Heart left ventricle (tissue), 16 donors: Measurements from ENCODE around the gene SCCPDH. TPM values are rescaled to one million over a fixed set of nuclear protein-coding genes. Genes with fewer than 3 reads are reported as not detected.

ENCODE experiments used
- ATAC-seq, 4 donors: fragments of 200-7000 bp; cut with Tn5 transposase; one replicate each; pipeline ENCODE4 v1.9.1; 2020 to 2022; ENCODE audit warnings: moderate library complexity in 4 of 4, mild to moderate bottlenecking in 3 of 4, moderate number of reproducible peaks in 1 of 4
- DNase-seq, 5 donors: peaks; one replicate each; pipeline ENCODE4 v3.0.0-alpha.2; 2020
- H3K27ac ChIP-seq, 12 donors: fragments of 200-600 bp; sonication (generic) in 4 of 12; one replicate each; pipeline versions ENCODE4 v1.5.0 to v1.8.0; 2016 to 2022; ENCODE audit warnings: mild to moderate bottlenecking in 2 of 12
- H3K27me3 ChIP-seq, 9 donors: fragments of 200-600 bp; sonication (generic) in 2 of 9; one replicate each; pipeline versions ENCODE4 v1.5.1 to v1.8.0; 2016 to 2022; ENCODE audit warnings: mild to moderate bottlenecking in 3 of 9
- H3K36me3 ChIP-seq, 9 donors: fragments of 200-600 bp; sonication (generic) in 2 of 9; one replicate each; pipeline versions ENCODE4 v1.5.0 to v1.8.0; 2018 to 2022; ENCODE audit warnings: mild to moderate bottlenecking in 2 of 9
- H3K4me1 ChIP-seq, 12 donors: fragments of 200-600 bp; sonication (generic) in 4 of 12; one replicate each; pipeline versions ENCODE4 v1.5.0 to v1.8.0; 2016 to 2022; ENCODE audit warnings: mild to moderate bottlenecking in 3 of 12
- H3K4me3 ChIP-seq, 12 donors: fragments of 200-600 bp; sonication (generic) in 4 of 12; one replicate each; pipeline versions ENCODE4 v1.5.0 to v1.8.0; 2017 to 2022; ENCODE audit warnings: mild to moderate bottlenecking in 9 of 12, moderate library complexity in 4 of 12
- H3K9me3 ChIP-seq, 12 donors: fragments of 200-600 bp; sonication (generic) in 4 of 12; one replicate each; pipeline versions ENCODE4 v1.5.0 to v1.8.0; 2016 to 2022; ENCODE audit warnings: mild to moderate bottlenecking in 1 of 12
- POLR2A ChIP-seq, 2 donors: fragments of 450-650 bp; IDR thresholded peaks; one replicate each; pipeline ENCODE4 v1.6.1; 2017; ENCODE audit warnings: antibody characterized with exemption in 2 of 2, mild to moderate bottlenecking in 2 of 2, moderate library complexity in 2 of 2
- WGBS, 4 donors: extraction: QIAGEN DNeasy Blood & Tissue Kit in 2 of 4; methylation state at CpG; one replicate each; pipeline versions ENCODE4 v1.1.5 to v1.1.7; 2013 to 2018; 5-methylcytosine and 5-hydroxymethylcytosine counted together
- intact Hi-C, 10 donors: fragments of 100-400 bp; cut with DNase I; formaldehyde crosslinking; loops; one replicate each; pipeline versions ENCODE4 v1.11.1 to v1.14.2; 2022
- polyA plus RNA-seq, 2 donors: library from polyadenylated mRNA; stranded (reverse); fragments of 200-250 nt; gene quantifications; one replicate each; pipeline ENCODE4 v1.2.3, GENCODE V29; 2013
- total RNA-seq, 9 donors: library from RNA; depleted of rRNA in 2 of 9; stranded (reverse); fragments of >200 nt in 2 of 9; fragmentation: NEBNext Ultra II Directional in 3 of 9; extraction: Animal tissue kit (Norgen Biotek cat#: 25700) in 3 of 9; gene quantifications; one replicate each; pipeline versions ENCODE4 v1.1.0 to v1.2.4, GENCODE V29; 2016 to 2023
- TF ChIP-seq, protein P1 (sequence below), 12 donors: fragments of 200-600 bp; sonication (generic) in 4 of 12; IDR thresholded peaks; one replicate each; pipeline versions ENCODE4 v1.5.0 to v1.8.0; 2018 to 2022; ENCODE audit warnings: antibody characterized with exemption in 12 of 12, mild to moderate bottlenecking in 5 of 12
- donor health status: ischemic (EF 13 %, LVEDD 7.1; RV severe dilation, severe dysfunction).
- donor health status: healthy with polysubstance abuse.
- donor health status: DM: no; HTN: yes; CAD: no.
- donor health status: DM: no; HTN: no; CAD: no.
- donor health status: ischemic (EF 25% LVEDD 6.9; RV normal size, moderate dysfunction).
- donor health status: ischemic (EF 25% LVEDD 5.7; RV mildly dilated, moderate dysfunction).
- donor health status: healthy.
- donor health status: DM: yes; HTN: yes; CAD: no.
- donor health status: ischemic (EF 35%, LVEDD 5.7; RV mildly dilated, moderate dysfunction).
- donor health status: nonischemic (EF 11% LVEDD 7.7; RV severe dilation, severe dysfunction).
- donor health status: DM: yes; HTN: yes; CAD: no.
- donor health status: PGD.
- donor health status: ischemic (EF 29% LVEDD 5.4; RV normal size, mild dysfunction).
- donor health status: nonischemic (EF 23%, LVEDD 6.1; RV moderate dilation, normal function).

Gene SCCPDH
- total and polyA plus RNA-seq, 11 donors = 13.8 to 36.4 (median 31.0) TPM

- Histone ChIP-seq H3K27me3 (no peaks in the 10 kb centered on the region), H3K27ac (peak overlapping the region in 7 of 12 donors; percentile 23 to 70 (median 44)), H3K9me3 (no peaks in the 10 kb centered on the region), H3K4me1 (peaks cover 0 to 8% (median 0%) of the 10 kb centered on the region in 12 donors), H3K4me3 (no peak overlapping the region), H3K36me3 (peaks cover 0 to 83% (median 65%) of the 10 kb centered on the region in 9 donors)
- TF ChIP-seq, protein P1, sequence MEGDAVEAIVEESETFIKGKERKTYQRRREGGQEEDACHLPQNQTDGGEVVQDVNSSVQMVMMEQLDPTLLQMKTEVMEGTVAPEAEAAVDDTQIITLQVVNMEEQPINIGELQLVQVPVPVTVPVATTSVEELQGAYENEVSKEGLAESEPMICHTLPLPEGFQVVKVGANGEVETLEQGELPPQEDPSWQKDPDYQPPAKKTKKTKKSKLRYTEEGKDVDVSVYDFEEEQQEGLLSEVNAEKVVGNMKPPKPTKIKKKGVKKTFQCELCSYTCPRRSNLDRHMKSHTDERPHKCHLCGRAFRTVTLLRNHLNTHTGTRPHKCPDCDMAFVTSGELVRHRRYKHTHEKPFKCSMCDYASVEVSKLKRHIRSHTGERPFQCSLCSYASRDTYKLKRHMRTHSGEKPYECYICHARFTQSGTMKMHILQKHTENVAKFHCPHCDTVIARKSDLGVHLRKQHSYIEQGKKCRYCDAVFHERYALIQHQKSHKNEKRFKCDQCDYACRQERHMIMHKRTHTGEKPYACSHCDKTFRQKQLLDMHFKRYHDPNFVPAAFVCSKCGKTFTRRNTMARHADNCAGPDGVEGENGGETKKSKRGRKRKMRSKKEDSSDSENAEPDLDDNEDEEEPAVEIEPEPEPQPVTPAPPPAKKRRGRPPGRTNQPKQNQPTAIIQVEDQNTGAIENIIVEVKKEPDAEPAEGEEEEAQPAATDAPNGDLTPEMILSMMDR (IDR thresholded peaks at IDR 0.05) = no peak
- TF ChIP-seq POLR2A (IDR thresholded peaks at IDR 0.05) = no peak
- no peak for DNase-seq
- intact Hi-C loops = no loop called here
- WGBS, 4 donors = 80 to 91% (median 85%) methylated on average over 11 of the region's 11 CpGs
- ATAC-seq = peak in 2 of 4 donors; percentile 5 to 20
Measured at GRCh38 chr1:246768403-246769020, 44.3 kb downstream of the SCCPDH start.

- intact Hi-C loops = no loop called here
- H3K36me3 ChIP-seq = peaks cover 0 to 77% (median 60%) of the 10 kb centered on the region in 9 donors
Measured at GRCh38 chr1:246769306-246769705, 45.1 kb downstream of the SCCPDH start.

DNA sequence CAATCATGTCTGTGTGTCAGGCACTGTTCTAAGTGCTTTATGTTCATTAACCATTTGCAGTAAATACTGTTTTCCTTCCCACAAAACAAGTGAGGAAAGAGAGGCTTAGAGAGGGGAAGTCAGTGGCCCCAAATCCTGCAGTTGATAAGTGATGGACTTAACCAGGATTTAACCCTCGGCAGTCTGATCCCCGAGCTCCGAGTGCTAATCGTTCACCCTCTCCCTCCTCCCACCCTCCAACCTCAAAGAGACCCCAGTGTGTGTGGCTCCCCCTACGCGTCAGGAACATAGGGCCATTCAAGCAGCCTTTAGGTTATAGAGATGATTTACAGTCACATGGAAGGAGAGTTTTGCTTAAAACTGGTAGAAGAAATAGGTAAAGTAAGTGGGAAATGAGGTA is 47.2 kb downstream of the SCCPDH start:
- no peak overlapping the region for H3K27ac ChIP-seq
- peaks cover 0 to 7% (median 0%) of the 10 kb centered on the region in 12 donors for H3K4me1 ChIP-seq
- WGBS, 4 donors = 93 to 96% (median 94%) methylated on average over 6 of the region's 6 CpGs
- peaks cover 0 to 79% (median 62%) of the 10 kb centered on the region in 9 donors for H3K36me3 ChIP-seq
- DNase-seq = no peak
- TF ChIP-seq, protein P1 (IDR thresholded peaks at IDR 0.05) = no peak
- no peak for TF ChIP-seq POLR2A (IDR thresholded peaks at IDR 0.05)
- H3K9me3 ChIP-seq = no peaks in the 10 kb centered on the region
- no peak overlapping the region for H3K4me3 ChIP-seq
- H3K27me3 ChIP-seq = no peaks in the 10 kb centered on the region
- intact Hi-C loops = no loop called here
- ATAC-seq = no peak

More at GRCh38 chr1:246769306-246769705, 45.1 kb downstream of the SCCPDH start:
- Histone ChIP-seq H3K9me3 (no peaks in the 10 kb centered on the region), H3K27ac (peak overlapping the region in 7 of 12 donors; percentile 29 to 70 (median 49)), H3K4me1 (peaks cover 0 to 8% (median 0%) of the 10 kb centered on the region in 12 donors), H3K4me3 (no peak overlapping the region), H3K27me3 (no peaks in the 10 kb centered on the region)
- peak in 3 of 5 donors; percentile 16 to 73 (median 60) for DNase-seq
- WGBS, 4 donors = 63 to 72% (median 66%) methylated on average over 7 of the region's 7 CpGs
- peak; percentile 83 to 91 (median 90) for ATAC-seq
- TF ChIP-seq, protein P1 (IDR thresholded peaks at IDR 0.05) = no peak
- TF ChIP-seq POLR2A (IDR thresholded peaks at IDR 0.05) = no peak

DNA sequence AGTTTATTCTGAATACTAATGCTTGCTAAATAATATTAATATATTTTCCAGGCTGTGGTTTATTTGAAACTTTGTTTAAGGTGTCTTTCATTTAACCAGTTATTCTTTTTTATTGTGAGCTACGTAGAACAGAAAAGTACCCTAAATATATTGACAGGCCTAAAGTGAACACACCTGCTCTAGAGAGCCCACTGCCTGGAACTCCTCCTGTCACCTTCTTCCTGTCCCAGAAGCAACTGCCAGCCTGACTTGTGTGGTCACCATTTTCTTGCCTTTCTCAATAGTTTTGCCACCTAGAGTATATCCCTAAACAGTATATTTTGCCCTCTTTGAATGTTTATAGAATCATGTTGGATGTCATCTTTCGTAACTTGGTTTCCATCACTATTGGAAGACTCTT is 48.5 kb downstream of the SCCPDH start:
- no peak overlapping the region for H3K4me3 ChIP-seq
- intact Hi-C loops = no loop called here
- no peaks in the 10 kb centered on the region for H3K9me3 ChIP-seq
- peaks cover 0 to 5% (median 0%) of the 10 kb centered on the region in 12 donors for H3K4me1 ChIP-seq
- no peak for TF ChIP-seq POLR2A (IDR thresholded peaks at IDR 0.05)
- TF ChIP-seq, protein P1 (IDR thresholded peaks at IDR 0.05) = no peak
- peaks cover 0 to 79% (median 57%) of the 10 kb centered on the region in 9 donors for H3K36me3 ChIP-seq
- WGBS, 4 donors = 75 to 97% (median 97%) methylated on average over 2 of the region's 2 CpGs
- DNase-seq (no peak), ATAC-seq (no peak)
- no peaks in the 10 kb centered on the region for H3K27me3 ChIP-seq
- H3K27ac ChIP-seq = no peak overlapping the region
